Measurements from ENCODE around the gene ZNF516.

Gene ZNF516

DNA sequence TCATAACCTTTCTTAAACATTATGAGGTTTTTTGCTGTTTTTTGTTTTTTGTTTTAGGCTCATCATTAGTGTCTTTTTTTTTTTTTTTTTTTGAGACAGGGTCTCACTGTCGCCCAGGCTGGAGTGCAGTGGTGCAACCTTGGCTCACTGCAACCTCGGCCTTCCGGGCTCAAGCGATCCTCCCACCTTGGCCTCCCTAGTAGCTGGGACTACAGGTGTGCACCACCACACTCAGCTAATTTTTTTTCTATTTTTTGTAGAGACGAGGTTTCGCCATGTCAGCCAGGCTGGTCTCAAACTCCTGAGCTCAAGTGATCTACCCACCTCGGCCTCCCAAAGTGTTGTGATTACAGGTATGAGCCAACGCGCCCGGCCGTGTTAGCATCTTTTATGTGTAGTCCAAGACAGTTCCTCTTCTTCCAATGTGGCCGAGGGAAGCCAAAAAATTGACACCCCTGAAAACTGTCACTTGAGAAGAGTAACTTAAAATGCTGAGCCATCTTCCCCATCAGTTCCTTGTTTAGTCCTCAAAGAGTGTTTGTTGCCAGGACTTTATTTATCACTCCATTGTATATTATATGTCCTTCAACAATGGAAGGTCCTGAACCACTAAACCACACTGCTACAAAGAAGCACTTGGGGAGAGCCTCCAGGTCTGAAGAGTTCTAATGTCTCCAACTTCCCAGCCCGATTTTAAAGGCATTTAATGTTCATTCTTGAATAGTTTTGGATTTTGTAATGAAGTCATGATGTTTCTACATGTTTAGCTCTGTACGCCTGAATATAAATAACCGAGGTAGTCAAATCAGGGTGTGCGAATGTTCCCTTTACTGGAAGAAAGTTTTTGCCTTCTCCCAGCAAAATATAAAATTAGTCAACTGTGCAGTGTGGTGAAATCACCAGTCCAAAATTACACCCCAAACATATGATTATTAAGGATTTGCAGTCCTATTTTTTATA is 26.4 kb downstream of the ZNF516 start:
- no peak for DNase-seq (ENCODE audit: low spot score)

DNA sequence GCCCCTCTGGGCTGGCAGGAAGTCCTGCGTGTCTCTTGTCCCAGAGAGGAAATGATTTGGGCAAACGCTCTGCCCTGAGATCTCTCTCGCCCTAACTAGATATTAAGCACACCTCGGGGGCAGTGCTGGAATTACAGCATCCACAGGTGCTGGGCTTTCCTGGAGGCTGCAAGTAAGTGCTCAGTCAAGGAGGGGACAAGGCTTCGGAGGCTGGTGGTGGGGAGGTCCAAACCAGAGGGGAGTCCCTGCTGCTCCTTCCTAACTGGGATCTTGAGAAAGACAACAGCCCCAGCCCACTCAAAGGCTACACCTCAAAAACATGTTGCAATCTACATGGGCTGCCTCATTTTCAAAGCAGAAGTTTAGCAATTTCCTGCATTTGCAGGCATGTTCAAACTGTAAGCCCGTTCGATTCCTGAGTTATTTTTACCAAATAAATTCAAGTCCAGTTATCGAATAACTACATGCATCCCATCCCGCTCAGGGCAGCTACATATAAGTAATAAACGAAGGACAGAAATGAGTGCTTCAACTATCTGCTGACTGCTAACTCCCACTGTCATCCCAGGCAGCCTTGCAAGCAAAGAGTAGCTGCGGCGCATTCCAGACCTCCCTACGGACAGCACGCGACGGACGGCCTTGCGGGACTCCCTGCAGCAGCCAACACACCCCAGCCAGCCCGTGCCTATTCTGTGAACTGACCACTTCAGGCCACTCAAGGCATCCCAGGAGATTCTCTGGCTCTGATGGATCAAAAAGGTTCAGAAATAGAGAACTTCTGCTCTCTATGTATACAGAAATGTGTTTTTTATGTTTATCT is 27.5 kb downstream of the ZNF516 start:
- DNase-seq (ENCODE audit: low spot score), result no peak

DNA sequence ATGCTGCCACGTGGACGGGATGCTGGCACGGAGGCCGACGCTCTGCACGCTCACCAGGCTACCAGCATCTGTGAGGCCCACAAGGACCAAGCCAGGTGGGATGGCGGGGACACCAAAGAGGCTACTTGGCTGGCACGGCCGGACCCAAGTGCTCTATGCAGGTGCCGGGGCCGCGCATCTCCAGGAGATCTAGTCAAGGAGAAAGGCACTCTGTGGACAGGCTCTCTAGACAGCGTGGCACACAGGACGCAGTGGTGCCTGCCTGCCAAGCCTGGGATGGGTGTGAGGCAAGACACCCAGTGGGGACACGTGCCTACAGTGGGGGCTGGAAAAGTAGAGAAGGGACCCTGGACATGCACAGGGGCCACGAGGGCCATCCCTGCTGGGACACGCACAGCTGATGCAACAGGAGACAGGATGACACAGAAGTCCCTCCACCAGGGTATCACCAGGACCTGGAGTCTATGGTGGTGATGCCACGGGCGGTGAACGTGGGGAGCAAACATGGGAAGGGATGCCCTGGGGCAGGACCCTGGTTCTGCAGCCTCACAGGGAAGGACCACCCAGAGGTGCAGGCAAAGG is 28.5 kb downstream of the ZNF516 start:
- DNase-seq (ENCODE audit: low spot score), result no peak

DNA sequence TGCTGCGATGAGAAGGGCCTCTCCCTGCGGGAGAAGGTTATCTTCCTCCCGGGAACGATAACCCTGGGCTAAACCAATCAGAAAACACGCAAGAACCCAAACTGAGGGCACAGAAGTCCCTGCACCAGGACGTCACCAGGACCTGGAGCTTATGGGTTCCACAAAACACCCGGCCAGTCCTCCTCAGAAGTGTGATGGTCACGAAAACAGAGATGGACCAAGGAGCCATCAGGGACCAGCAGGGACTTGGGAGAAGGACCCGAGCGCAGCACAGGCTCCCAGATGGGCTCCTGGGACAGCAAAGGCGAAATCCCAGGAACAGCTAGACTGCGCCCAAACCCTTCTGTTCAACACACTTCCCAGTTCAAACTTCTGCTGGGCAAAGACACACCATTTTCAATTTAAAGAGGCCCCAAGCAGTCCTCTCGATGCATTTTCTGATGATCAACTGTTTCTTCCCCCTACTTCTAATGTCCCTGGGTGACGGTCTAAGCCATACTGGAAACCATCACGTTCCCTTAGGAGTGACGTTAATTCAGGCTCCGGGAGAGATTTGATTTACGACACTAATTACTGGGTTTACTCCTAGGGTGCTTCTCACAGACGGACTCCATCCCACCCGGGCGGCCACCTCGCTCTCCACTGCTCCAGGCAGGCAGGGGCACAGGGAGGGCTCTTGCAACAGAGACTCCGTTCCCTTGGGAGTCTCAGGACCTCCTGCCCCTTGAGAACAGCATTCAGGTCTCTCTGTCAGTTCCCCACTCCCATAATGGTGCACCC is 29.2 kb downstream of the ZNF516 start:
- no peak for DNase-seq (ENCODE audit: low spot score)

DNA sequence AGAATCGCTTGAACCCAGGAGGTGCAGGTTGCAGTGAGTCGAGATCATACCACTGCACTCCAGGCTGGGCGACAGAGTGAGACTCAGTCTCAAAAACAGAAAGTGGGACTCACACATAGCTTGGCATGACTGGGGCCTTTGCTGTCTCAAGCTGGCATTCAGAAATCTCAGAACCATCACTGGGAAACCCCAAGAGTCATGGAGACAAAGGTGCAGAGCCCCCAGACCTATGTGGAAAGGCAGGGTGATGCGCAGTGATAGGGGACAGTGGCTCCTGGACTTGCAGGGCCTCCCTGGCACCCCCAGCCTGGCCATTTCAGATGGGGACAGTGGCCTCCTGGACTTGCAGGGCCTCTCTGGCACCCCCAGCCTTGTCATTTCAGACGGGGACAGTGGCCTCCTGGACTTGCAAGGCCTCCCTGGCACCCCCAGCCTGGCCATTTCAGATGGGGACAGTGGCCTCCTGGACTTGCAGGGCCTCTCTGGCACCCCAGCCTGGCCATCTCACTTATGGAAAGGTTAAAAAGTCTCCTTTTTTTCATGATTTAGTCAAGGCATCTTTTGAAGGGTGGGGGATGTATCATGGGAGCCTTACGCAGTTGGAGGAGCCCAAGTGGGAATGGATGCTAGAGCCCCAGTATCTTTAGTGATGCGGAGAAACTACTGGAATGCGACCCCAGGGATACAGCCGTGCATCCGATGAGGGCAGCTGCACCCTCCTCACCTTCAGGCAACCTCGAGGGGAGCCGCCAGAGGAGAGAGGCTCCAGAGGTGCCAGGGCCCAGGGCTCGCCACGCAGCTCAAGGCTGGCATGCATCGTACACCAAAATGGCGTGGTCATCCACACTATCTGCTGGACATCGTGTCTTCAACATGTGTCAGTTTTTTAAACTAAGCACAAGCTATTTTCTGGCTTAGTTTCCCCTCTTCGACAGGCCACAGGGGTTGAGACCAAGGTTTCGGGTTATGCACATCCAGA is 30.5 kb downstream of the ZNF516 start:
- no peak for DNase-seq (ENCODE audit: low spot score)

DNA sequence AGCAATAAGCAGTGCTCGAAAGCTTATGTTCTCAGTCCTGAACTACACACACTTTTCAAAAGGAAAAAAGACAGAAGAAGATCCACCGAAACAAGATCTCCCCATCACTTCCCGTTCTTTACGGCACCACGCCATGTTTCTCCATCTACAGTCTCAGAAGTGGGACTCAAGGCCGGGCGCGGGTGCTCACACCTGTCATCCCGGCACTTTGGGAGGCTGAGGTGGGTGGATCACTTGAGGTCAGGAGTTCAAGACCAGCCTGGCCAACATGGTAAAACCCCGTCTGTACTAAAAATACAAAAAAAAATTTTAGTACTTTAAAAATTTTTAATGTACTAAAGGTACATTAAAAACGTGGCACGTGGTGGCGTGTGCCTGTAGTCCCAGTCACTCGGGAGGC is 31.2 kb downstream of the ZNF516 start:
- DNase-seq (ENCODE audit: low spot score), result no peak

DNA sequence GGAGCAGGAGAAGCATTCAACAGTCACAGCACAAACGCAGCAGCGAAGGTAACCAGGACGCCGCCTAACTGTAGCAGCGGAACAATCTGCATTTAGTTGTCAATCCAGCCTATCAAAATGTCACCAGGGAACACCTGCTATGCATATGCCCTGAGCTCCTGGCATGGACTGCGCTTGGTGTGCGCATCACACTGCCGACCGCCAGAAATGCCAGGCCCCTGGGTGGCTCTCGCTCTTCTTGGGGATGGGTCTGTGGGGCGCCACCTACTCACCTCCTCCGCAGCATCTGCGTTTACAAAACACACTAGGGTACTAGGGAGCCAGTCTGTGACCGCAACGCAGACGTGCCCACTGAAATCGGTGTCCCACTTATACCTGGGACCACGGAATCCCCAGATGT is 31.7 kb downstream of the ZNF516 start:
- no peak for DNase-seq (ENCODE audit: low spot score)

DNA sequence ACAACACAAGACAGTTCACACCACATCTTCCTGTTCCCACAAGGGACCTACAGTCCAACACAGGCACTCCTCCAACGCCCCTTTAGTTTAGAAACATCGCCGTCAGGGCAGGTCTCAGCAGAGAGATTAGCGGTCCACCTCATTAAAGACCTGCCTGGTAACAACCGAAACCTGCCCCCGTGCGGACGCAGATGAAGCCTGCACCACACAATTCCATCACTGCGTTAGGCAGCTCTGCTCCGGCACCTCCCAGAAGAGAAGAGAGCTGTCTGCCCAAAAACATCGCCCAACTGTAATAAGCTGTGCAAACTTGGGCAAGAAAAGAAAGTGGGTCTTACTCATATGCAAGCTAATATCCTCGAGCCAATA is 32.7 kb downstream of the ZNF516 start:
- no peak for DNase-seq (ENCODE audit: low spot score)

DNA sequence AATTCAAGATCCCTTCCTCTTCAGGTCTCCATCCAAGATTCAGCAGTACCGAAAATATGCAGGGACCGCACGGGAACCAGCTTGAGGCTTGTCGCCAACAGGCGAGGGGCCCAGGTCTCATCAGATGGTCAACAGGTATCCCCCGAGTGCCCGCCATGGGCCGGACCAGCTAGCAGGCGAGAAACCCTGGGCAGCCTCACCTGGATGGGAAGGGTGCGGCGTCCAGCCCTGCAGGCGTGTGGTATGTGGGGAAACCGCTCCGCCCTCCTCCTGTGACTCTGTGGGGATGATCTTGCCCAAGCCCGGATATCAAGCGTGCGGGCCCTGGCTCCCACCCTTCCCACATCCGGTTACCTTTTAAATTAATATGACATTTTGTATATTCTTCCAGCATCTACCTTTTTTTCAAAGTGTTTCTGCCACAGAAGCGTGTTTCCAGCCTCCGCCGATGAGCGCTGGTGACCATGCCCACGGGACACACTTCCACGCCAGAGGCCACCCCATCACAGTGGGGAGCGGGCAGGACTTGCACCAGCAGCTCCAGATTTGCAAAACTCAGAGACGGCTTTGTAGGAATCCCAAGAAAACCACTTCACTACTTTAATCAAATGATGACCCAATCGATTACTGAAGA is 33.2 kb downstream of the ZNF516 start:
- DNase-seq (ENCODE audit: low spot score), result no peak

DNA sequence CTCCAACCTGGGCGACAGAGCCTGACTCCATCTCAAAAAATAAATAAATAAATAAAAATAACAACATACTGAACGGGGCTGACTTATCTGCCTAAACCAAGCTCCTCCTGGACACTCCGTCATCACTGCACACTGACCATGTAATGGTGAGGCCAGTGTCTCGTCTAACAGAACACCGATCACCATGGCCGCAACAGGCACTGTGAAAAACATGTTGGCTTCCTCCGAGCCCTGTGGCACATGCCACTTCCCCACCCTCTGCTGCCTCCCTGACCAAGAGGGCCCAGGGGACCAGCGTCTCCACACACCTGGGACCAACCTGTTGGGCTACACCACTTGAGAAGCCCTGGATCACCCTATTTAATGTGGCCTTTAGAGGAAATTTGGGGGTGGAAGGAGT is 33.9 kb downstream of the ZNF516 start:
- DNase-seq (ENCODE audit: low spot score), result no peak

DNA sequence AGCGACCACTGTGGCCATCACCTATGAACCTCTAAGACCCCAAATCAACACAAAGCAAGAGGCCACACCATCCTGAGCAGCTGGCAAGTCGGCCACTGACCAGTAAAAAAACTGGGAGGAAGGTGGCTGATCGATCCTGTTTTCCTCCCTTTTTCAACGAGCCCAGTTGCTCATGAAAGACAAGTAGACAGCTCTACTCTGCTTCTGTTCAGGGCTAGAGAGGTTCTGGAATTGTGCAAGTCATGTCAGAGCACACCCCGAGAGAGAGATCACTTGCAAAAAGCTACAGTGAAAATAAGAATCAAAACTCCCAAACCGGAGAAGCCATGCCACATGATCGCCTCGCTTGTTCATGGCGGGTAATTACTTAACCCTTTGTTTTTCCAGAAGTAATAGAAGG is 34.6 kb downstream of the ZNF516 start:
- DNase-seq (ENCODE audit: low spot score), result no peak

DNA sequence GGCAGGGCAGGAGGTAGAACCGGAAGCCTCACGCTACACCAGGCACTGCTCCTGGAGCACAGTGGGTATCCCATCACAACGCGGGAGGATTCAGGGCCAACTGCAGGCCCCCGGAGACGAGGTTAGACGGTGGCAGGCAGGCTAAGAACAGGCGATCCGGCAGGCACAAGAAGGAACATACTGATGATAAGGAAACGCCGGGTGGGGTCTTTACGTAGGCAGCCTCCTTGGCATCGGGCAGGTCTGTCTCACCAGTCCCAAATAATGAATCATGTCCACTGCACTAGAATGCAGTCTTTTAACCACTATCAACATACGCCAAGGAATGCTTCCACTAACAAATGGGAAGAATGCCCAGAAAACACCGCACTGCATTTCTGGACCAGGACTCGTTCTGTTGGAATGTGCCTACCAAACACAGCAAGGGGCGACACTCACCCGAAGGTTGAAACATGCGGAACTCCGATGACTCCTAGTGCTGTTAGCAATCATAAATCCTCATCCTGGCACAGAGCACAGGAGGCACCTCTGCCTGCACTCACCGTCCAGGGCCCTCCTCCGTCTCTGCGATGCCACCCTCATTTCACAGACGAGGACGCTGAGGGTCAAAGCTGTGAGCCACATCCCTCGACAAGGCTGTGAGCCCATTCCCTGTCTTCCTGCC is 35.2 kb downstream of the ZNF516 start:
- peak; percentile 93 for DNase-seq (ENCODE audit: low spot score)

DNA sequence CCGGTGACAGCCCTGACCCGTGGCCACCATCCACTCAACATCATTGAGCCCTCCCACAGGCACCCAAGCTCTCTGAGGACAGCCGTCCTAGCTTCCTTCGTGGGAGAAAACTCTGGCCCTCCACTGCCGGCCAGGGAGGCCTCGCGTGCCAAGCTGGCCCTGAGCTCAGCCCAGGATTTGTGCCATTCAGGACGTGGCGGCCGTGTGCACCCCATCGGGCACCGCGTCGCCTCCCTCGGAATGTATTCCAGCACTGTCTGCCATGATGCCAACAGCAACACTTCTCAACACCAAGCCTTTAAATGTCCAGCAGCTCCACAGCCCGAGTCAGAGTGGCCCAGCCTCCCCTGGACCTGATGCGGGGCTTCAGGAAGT is 35.7 kb downstream of the ZNF516 start:
- DNase-seq (ENCODE audit: low spot score), result no peak

DNA sequence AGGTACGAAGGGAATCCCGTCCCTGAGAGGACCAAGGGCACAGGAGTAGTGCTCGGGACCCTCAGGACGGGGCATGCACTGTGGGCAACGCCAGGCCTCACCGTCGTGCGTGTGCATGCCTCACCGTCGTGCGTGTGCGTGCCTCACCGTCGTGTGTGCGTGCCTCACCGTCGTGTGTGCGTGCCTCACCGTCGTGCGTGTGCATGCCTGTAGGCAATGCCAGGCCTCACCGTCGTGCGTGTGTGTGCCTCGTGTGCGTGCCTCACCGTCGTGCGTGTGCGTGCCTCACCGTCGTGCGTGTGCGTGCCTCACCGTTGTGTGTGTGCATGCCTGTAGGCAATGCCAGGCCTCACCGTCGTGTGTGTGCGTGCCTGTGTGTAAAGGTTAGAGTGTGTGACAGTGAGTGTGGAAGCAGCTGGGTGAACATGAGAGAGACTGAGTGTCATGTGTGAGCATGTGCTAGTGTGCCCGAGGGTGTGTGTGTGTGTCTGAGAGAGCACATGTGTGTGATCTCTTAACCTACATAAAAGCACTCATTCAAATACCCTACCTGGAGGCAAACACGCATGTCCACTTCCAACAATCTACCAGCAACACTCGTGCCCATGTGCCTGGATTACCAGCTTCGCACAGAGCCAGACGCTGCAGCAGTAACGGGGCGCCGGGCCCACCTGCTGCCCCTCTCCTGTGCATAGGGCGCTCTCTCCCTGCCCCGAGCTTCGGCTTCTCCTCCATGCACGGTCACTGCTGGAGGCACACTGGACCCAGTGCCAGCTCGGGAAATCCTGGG is 36.3 kb downstream of the ZNF516 start:
- DNase-seq (ENCODE audit: low spot score), result no peak

DNA sequence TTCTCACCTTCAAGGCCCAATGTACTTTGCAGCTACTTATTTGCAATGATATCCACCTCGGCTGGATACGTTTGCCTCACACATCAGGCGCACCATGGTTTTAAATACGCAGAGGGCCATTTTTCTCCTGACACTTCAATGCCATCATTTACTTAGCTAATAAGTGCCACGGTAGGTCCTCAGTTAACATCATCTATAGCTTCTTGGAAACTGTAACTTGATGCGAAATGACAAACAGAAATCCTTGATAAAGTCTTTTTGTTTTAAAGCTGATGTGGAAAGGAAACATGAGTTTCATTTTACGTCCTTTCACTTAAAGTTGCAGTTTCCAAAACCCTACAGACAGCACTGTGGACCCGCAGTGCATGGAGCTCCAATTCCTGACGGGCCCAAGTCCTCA is 37.1 kb downstream of the ZNF516 start:
- no peak for DNase-seq (ENCODE audit: low spot score)

DNA sequence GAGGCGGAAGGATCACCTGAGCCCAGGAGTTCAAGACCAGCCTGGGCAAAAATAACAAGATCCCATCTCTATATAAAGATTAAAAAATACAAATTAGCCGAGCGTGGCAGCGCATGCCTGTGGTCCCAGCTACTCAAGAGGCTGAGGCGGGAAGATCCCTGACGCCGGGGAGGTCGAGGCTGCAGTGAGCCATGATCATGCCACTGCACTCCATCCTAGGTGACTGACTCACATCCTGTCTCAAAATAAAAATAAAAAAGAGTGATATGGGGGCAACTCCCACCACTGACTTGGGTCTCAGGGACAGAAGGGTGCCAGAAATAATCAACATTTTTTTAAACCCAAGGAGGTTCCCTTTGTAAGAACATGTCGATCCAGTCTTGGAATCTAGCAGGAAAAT is 37.6 kb downstream of the ZNF516 start:
- no peak for DNase-seq (ENCODE audit: low spot score)

DNA sequence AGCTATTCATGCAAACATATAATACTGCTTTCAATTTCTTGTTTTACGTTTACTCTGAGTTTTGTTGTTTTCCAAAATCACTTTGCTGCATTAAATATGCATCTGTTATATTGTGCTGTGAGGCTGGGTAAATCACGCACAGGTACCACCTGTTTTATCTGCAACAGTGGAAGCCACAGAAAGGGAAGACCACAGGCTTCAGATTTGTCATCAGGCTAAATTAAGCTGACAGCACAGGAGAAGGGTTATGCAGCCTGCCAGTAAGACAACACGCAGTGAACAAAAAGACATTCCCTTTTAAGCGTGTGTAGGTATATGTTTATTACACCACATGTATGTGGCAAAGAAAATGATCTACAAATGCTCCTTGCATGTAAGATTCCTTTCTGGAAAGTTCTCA is 38.2 kb downstream of the ZNF516 start:
- DNase-seq (ENCODE audit: low spot score), result no peak

DNA sequence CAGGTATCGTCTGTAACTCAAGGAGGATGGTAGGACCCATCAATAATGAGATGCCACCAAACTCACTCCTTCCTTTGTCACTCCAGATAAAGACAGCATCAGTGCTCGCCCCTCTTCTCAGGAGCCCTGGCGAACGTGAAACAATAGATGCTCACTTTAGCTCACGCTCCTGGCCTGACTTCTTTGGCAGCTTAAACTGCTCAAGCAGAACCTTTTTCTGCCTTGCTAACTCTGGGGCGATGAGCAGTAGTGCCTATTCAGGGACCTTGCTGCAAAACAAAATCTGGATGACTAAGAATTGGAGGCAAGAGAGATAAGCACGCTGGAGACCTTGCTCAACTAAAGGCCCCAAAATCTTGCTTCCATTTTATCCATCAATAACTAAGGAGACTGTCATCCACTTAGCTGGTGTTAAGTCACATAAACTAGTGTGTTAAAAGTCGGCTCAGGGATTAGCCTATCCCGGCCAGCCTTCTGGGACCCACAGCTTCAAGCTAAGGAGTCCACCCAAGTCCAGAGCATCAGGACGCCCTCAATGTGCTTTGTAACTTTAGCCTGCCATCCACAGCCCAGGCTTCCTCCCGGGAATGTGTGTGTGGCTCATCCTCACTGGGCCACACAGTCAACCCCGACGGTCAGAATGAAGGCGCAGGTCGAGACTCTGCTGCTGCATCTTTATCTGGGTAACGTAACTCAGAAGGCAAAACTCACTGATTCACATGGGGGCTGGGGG is 38.9 kb downstream of the ZNF516 start:
- no peak for DNase-seq (ENCODE audit: low spot score)

All from AG08396 (cell line).